B cell (primary cell): ENCODE results near the gene USH1C. TPM values are rescaled to one million over a fixed set of nuclear protein-coding genes. Genes with fewer than 3 reads are reported as not detected.

Experiments
- ATAC-seq: fragments of 200-7000 bp; cut with Tn5 transposase; one replicate; pipeline ENCODE4 v1.10.0; 2021; ENCODE audit warnings: low read depth, mild to moderate bottlenecking, moderate number of reproducible peaks, moderate library complexity
- CTCF ChIA-PET: fragments of 350-600 bp; sonication (Branson Sonifier 250); formaldehyde crosslinking; loops from one replicate; lab custom pipeline; 2021; ENCODE audit warnings: antibody characterized with exemption, inconsistent platforms; lab: Charles Lee
- POLR2A ChIA-PET: fragments of 350-600 bp; sonication (Branson Sonifier 250); formaldehyde crosslinking; loops from one replicate; lab custom pipeline; 2021; ENCODE audit warnings: antibody characterized with exemption; lab: Charles Lee
- DNase-seq: peaks from one replicate; pipeline ENCODE4 v3.0.0; 2013
- H2AFZ ChIP-seq: 2 replicates; pipeline ENCODE4 v1.6.1; 2012; ENCODE audit warnings: mild to moderate bottlenecking, low read depth, low read length; ENCODE audit not compliant: insufficient read depth, poor library complexity, severe bottlenecking
- H3K27ac ChIP-seq, 2 donors: 1 replicate in 1 of 2; 2 replicates in 1 of 2; pipeline ENCODE4 v1.5.1; 2012 to 2013; ENCODE audit warnings: low read length in 2 of 2, mild to moderate bottlenecking in 2 of 2, moderate library complexity in 1 of 2
- H3K27me3 ChIP-seq, 4 experiments: fragments of 200-600 bp in 1 of 4; sonication (generic) in 1 of 4; replicated peaks in 1 of 4; 1 replicate in 2 of 4; 2 replicates in 2 of 4; pipeline versions ENCODE4 v1.6.1 to v1.7.0; 2013 to 2016; ENCODE audit warnings: low read length in 3 of 4, mild to moderate bottlenecking in 2 of 4, mixed read lengths in 1 of 4, moderate library complexity in 1 of 4; ENCODE audit not compliant: insufficient read depth in 4 of 4, control insufficient read depth in 3 of 4; ENCODE audit errors: control extremely low read depth in 1 of 4
- H3K36me3 ChIP-seq, 2 experiments: replicated peaks in 1 of 2; 1 replicate in 1 of 2; 2 replicates in 1 of 2; pipeline versions ENCODE4 v1.6.1 to v1.7.1; 2013; ENCODE audit warnings: low read length in 1 of 2; ENCODE audit not compliant: insufficient read depth in 2 of 2, control insufficient read depth in 1 of 2; ENCODE audit errors: control extremely low read depth in 1 of 2, extremely low read depth in 1 of 2
- H3K4me1 ChIP-seq, 2 donors: fragments of 200-600 bp in 1 of 2; sonication (generic) in 1 of 2; 1 replicate in 1 of 2; 2 replicates in 1 of 2; pipeline versions ENCODE4 v1.5.1 to v1.6.1; 2013 to 2017; ENCODE audit warnings: low read length in 2 of 2; ENCODE audit not compliant: control insufficient read depth in 2 of 2, insufficient read depth in 2 of 2
- H3K4me2 ChIP-seq: replicated peaks from 2 replicates; pipeline ENCODE3; 2012; ENCODE audit warnings: mild to moderate bottlenecking, low read depth, low read length; ENCODE audit not compliant: poor library complexity, severe bottlenecking
- H3K4me3 ChIP-seq, 5 experiments: fragments of 200-600 bp in 1 of 5; sonication (generic) in 1 of 5; 1 replicate in 3 of 5; 2 replicates in 2 of 5; pipeline versions ENCODE4 v1.5.1 to v1.7.0; 2011 to 2016; ENCODE audit warnings: low read length in 4 of 5, mild to moderate bottlenecking in 4 of 5, low read depth in 2 of 5, control low read depth in 1 of 5, moderate library complexity in 1 of 5; ENCODE audit not compliant: insufficient read depth in 1 of 5; ENCODE audit errors: control extremely low read depth in 1 of 5, extremely low read depth in 1 of 5
- H3K79me2 ChIP-seq: fragments of 200-600 bp; sonication (generic); one replicate; pipeline ENCODE4 v1.6.0; 2016; ENCODE audit warnings: low read length; ENCODE audit not compliant: control insufficient read depth, insufficient read depth
- H3K9ac ChIP-seq: fragments of 200-600 bp; sonication (generic); 2 replicates; pipeline ENCODE4 v1.6.1; 2017; ENCODE audit warnings: mild to moderate bottlenecking, low read length, moderate library complexity
- H3K9me3 ChIP-seq, 3 donors: one replicate each; pipeline versions ENCODE4 v1.6.1 to v1.7.1; 2013; ENCODE audit warnings: low read length in 2 of 3; ENCODE audit not compliant: control insufficient read depth in 2 of 3, insufficient read depth in 1 of 3; ENCODE audit errors: control extremely low read depth in 1 of 3
- H4K20me1 ChIP-seq: 2 replicates; pipeline ENCODE4 v1.6.0; 2012; ENCODE audit warnings: mild to moderate bottlenecking, low read length; ENCODE audit not compliant: insufficient read depth, control insufficient read depth, poor library complexity, severe bottlenecking
- H3K27ac Mint-ChIP-seq: one replicate; pipeline ENCODE4 v1.8.0; 2021; ENCODE audit warnings: mixed read lengths
- H3K27me3 Mint-ChIP-seq: one replicate; pipeline ENCODE4 v1.8.0; 2021; ENCODE audit warnings: mixed read lengths
- H3K4me1 Mint-ChIP-seq: one replicate; pipeline ENCODE4 v1.8.0; 2021; ENCODE audit warnings: mixed read lengths
- H3K4me3 Mint-ChIP-seq: one replicate; pipeline ENCODE4 v1.8.0; 2021; ENCODE audit warnings: mixed read lengths
- H3K9me3 Mint-ChIP-seq: one replicate; pipeline ENCODE4 v1.8.0; 2022; ENCODE audit warnings: mixed read lengths; ENCODE audit not compliant: insufficient read depth
- EZH2 ChIP-seq: IDR thresholded peaks from 2 replicates; pipeline ENCODE4 v1.6.1; 2012; ENCODE audit warnings: borderline replicate concordance, low read depth, mild to moderate bottlenecking, moderate library complexity, low read length; ENCODE audit not compliant: insufficient read depth, poor library complexity, severe bottlenecking
- WGBS: methylation state at CpG from one replicate; pipeline ENCODE4 v1.1.5; 2013; ENCODE audit warnings: missing lambda C conversion rate; ENCODE audit not compliant: insufficient coverage; 5-methylcytosine and 5-hydroxymethylcytosine counted together
- intact Hi-C: fragments of 100-400 bp; cut with micrococcal nuclease; formaldehyde crosslinking; loops from one replicate; pipeline ENCODE4 v1.10.0; 2022
- polyA plus RNA-seq: library from polyadenylated mRNA; depleted of rRNA; stranded (reverse); fragments of >200 nt; gene quantifications from 2 replicates; pipeline ENCODE4 v1.2.3, GENCODE V29; 2012
- total RNA-seq, 2 donors: library from RNA; stranded (reverse); fragments of 120-200 nt in 1 of 2; gene quantifications; 1 replicate in 1 of 2; 2 replicates in 1 of 2; pipeline versions ENCODE4 v1.2.3 to v1.2.4, GENCODE V29; 2013 to 2022
- TF ChIP-seq, protein P1 (sequence below): fragments of 200-600 bp; IDR thresholded peaks from one replicate; pipeline ENCODE4 v1.8.0; 2022; ENCODE audit warnings: antibody characterized with exemption, mild to moderate bottlenecking

Gene USH1C
- total and polyA plus RNA-seq, 2 donors (not counting 1 experiment from before 2014, with no cell fraction given): not detected

DNA sequence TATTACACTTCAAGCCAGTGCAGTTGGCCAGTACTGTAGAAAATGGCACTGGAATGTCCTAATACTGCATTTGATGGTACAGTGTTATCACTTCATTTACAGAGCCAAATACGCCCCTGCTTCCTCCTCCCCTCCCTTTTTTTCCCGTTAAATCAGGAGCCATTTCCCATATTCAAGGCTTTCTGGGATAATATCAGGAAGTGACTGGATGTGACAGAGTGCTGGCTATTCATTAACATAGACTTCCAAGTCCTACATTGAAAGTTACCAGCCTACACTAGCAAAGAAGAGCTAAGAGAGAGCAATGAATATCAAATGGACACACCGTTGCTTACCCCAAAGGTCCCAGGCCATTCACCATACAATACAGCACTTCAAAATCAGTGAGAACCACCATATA, 35.4 kb downstream of the USH1C start:
- no peak overlapping the region for H3K27ac Mint-ChIP-seq
- Histone ChIP-seq H2AFZ (no peak overlapping the region), H3K9ac (no peak overlapping the region), H3K79me2 (no peaks in the 10 kb centered on the region), H4K20me1 (no peaks in the 10 kb centered on the region), H3K4me3 (no peak overlapping the region), H3K4me2 (no peak overlapping the region), H3K27ac (no peak overlapping the region), H3K27me3 (no peaks in the 10 kb centered on the region), H3K36me3 (no peaks in the 10 kb centered on the region), H3K4me1 (no peaks in the 10 kb centered on the region), H3K9me3 (no peaks in the 10 kb centered on the region)
- WGBS: no CpG with 5 or more reads among the region's 3 CpGs
- H3K4me1 Mint-ChIP-seq: no peaks in the 10 kb centered on the region
- H3K4me3 Mint-ChIP-seq: no peak overlapping the region
- no peak for TF ChIP-seq EZH2
- TF ChIP-seq, protein P1, sequence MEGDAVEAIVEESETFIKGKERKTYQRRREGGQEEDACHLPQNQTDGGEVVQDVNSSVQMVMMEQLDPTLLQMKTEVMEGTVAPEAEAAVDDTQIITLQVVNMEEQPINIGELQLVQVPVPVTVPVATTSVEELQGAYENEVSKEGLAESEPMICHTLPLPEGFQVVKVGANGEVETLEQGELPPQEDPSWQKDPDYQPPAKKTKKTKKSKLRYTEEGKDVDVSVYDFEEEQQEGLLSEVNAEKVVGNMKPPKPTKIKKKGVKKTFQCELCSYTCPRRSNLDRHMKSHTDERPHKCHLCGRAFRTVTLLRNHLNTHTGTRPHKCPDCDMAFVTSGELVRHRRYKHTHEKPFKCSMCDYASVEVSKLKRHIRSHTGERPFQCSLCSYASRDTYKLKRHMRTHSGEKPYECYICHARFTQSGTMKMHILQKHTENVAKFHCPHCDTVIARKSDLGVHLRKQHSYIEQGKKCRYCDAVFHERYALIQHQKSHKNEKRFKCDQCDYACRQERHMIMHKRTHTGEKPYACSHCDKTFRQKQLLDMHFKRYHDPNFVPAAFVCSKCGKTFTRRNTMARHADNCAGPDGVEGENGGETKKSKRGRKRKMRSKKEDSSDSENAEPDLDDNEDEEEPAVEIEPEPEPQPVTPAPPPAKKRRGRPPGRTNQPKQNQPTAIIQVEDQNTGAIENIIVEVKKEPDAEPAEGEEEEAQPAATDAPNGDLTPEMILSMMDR: no peak
- ATAC-seq: no peak
- no peak for DNase-seq
- peaks cover 28% of the 10 kb centered on the region for H3K27me3 Mint-ChIP-seq
- POLR2A ChIA-PET: no interaction called here
- no peaks in the 10 kb centered on the region for H3K9me3 Mint-ChIP-seq
- CTCF ChIA-PET: interaction anchor here (5.2 to 7.7 kb wide), 2 partner anchors 120 to 125 kb away, joined by 31 to 116 read pairs; partner anchors contain the start of gene KCNJ11
- intact Hi-C loops: loop anchor here (10.0 kb wide), 1 partner anchor 564 kb away; no protein-coding TSS in a partner anchor

DNA sequence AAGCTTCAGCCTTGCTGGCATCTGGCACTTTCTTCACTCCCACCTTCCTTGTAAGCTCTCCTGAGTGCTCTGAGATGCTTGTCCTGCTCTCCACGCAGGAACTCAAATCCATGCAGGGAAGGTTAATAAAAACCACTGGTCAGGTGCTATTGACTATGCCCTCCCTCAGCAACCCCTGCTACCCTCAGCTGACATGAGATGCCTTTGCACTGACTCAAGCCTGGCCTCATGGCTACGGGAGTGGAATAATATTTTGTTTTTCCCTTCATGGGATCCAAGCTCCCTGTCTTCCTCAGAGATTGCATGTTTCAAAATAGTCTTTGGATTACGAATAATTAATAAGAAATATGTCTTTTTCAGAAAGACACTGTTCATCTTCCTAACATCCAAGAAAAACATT, 35.9 kb downstream of the USH1C start:
- POLR2A ChIA-PET: no interaction called here

More for the DNA sequence above, 35.9 kb downstream of the USH1C start:
- no peak for TF ChIP-seq EZH2
- TF ChIP-seq, protein P1: no peak
- no peak overlapping the region for H3K27ac Mint-ChIP-seq
- H3K4me3 Mint-ChIP-seq: no peak overlapping the region
- H3K4me1 ChIP-seq: no peaks in the 10 kb centered on the region
- H3K27ac ChIP-seq: no peak overlapping the region
- H3K27me3 ChIP-seq: no peaks in the 10 kb centered on the region
- DNase-seq (no peak), ATAC-seq (no peak)
- CTCF ChIA-PET: interaction anchor here (1.0 to 7.7 kb wide), 3 partner anchors 14 to 125 kb away, joined by 4 to 116 read pairs (median 31); partner anchors contain the start of gene KCNJ11
- H3K4me1 Mint-ChIP-seq: no peaks in the 10 kb centered on the region
- H3K4me3 ChIP-seq: no peak overlapping the region
- 91% methylated on average over 1 of the region's 3 CpGs for WGBS
- H3K9ac ChIP-seq: no peak overlapping the region
- no peaks in the 10 kb centered on the region for H3K79me2 ChIP-seq
- H3K36me3 ChIP-seq: no peaks in the 10 kb centered on the region
- peaks cover 28% of the 10 kb centered on the region for H3K27me3 Mint-ChIP-seq
- no peak overlapping the region for H3K4me2 ChIP-seq
- H3K9me3 Mint-ChIP-seq: no peaks in the 10 kb centered on the region
- H2AFZ ChIP-seq: no peak overlapping the region
- intact Hi-C loops: loop anchor here (10.0 kb wide), 1 partner anchor 564 kb away; no protein-coding TSS in a partner anchor
- no peaks in the 10 kb centered on the region for H4K20me1 ChIP-seq
- no peaks in the 10 kb centered on the region for H3K9me3 ChIP-seq
